ENCODE data around the gene HEG1. TPM values are rescaled to one million over a fixed set of nuclear protein-coding genes. Genes with fewer than 3 reads are reported as not detected.
A peak's percentile ranks its signal among the peaks of the same experiment; 100 is the strongest.

HEG1 gene
- total RNA-seq, 2 experiments from 2014 or later: 38.5 to 75.6 TPM

GRCh38 chr3:124974691-124975090 is 81.1 kb downstream of the HEG1 start:
- CTCF ChIA-PET: no interaction called here
- H3K4me3 Mint-ChIP-seq: no peak overlapping the region
- ATAC-seq (no peak), DNase-seq (no peak)
- no peak overlapping the region for H3K27ac Mint-ChIP-seq
- H3K36me3 Mint-ChIP-seq: peaks cover 46% of the 10 kb centered on the region
- no peaks in the 10 kb centered on the region for H3K27me3 Mint-ChIP-seq
- H3K4me1 Mint-ChIP-seq: peaks cover 26% of the 10 kb centered on the region
- H3K9me3 Mint-ChIP-seq (ENCODE audit: low read depth): no peaks in the 10 kb centered on the region

GRCh38 chr3:124973290-124973689 is 82.5 kb downstream of the HEG1 start:
- Mint-ChIP-seq H3K27ac (no peak overlapping the region), H3K9me3 (ENCODE audit: low read depth) (no peaks in the 10 kb centered on the region), H3K36me3 (peaks cover 47% of the 10 kb centered on the region), H3K4me1 (peaks cover 36% of the 10 kb centered on the region), H3K4me3 (no peak overlapping the region), H3K27me3 (no peaks in the 10 kb centered on the region)
- no peak for ATAC-seq
- CTCF ChIA-PET: no interaction called here
- no peak for DNase-seq

GRCh38 chr3:124972457-124972856 is 83.3 kb downstream of the HEG1 start:
- CTCF ChIA-PET: interaction anchor here (0.8 to 0.9 kb wide), 2 partner anchors 22 to 46 kb away, joined by 3 read pairs; no protein-coding TSS in a partner anchor
- no peaks in the 10 kb centered on the region for H3K9me3 Mint-ChIP-seq (ENCODE audit: low read depth)
- DNase-seq: no peak
- peaks cover 41% of the 10 kb centered on the region for H3K36me3 Mint-ChIP-seq
- peaks cover 36% of the 10 kb centered on the region for H3K4me1 Mint-ChIP-seq
- no peak for ATAC-seq
- H3K4me3 Mint-ChIP-seq: no peak overlapping the region
- H3K27ac Mint-ChIP-seq: no peak overlapping the region
- no peaks in the 10 kb centered on the region for H3K27me3 Mint-ChIP-seq

GRCh38 chr3:124969963-124970722 is 85.7 kb downstream of the HEG1 start:
- Mint-ChIP-seq H3K9me3 (ENCODE audit: low read depth) (no peaks in the 10 kb centered on the region), H3K27ac (no peak overlapping the region), H3K27me3 (no peaks in the 10 kb centered on the region), H3K4me1 (peaks cover 34% of the 10 kb centered on the region), H3K36me3 (peaks cover 26% of the 10 kb centered on the region), H3K4me3 (no peak overlapping the region)
- ATAC-seq (no peak), DNase-seq (no peak)
- CTCF ChIA-PET: no interaction called here

- no peaks in the 10 kb centered on the region for H3K27me3 Mint-ChIP-seq
- H3K4me1 Mint-ChIP-seq: peaks cover 29% of the 10 kb centered on the region
- ATAC-seq: no peak
- CTCF ChIA-PET: no interaction called here
- H3K4me3 Mint-ChIP-seq: no peak overlapping the region
- peak overlapping the region; percentile 3 for H3K27ac Mint-ChIP-seq
- no peak for DNase-seq
- no peaks in the 10 kb centered on the region for H3K9me3 Mint-ChIP-seq (ENCODE audit: low read depth)
- peaks cover 26% of the 10 kb centered on the region for H3K36me3 Mint-ChIP-seq
Measured at GRCh38 chr3:124969190-124969589, 86.6 kb downstream of the HEG1 start.

GRCh38 chr3:124967964-124968363 is 87.8 kb downstream of the HEG1 start:
- Mint-ChIP-seq H3K4me3 (no peak overlapping the region), H3K9me3 (ENCODE audit: low read depth) (no peaks in the 10 kb centered on the region), H3K4me1 (peaks cover 22% of the 10 kb centered on the region), H3K27ac (no peak overlapping the region), H3K36me3 (peaks cover 18% of the 10 kb centered on the region), H3K27me3 (no peaks in the 10 kb centered on the region)
- no peak for ATAC-seq
- DNase-seq: no peak
- CTCF ChIA-PET: interaction anchor here (0.6 kb wide), 1 partner anchor 221 kb away, joined by 3 read pairs; no protein-coding TSS in a partner anchor

GRCh38 chr3:124966521-124967445 is 89.0 kb downstream of the HEG1 start:
- peaks cover 5% of the 10 kb centered on the region for H3K27me3 Mint-ChIP-seq
- CTCF ChIA-PET: interaction anchor here (0.7 kb wide), 1 partner anchor 8 kb away, joined by 3 read pairs; no protein-coding TSS in a partner anchor
- H3K4me3 Mint-ChIP-seq: no peak overlapping the region
- DNase-seq (no peak), ATAC-seq (no peak)
- no peak overlapping the region for H3K27ac Mint-ChIP-seq
- no peaks in the 10 kb centered on the region for H3K9me3 Mint-ChIP-seq (ENCODE audit: low read depth)
- H3K4me1 Mint-ChIP-seq: peaks cover 22% of the 10 kb centered on the region
- H3K36me3 Mint-ChIP-seq: peaks cover 12% of the 10 kb centered on the region

- Mint-ChIP-seq H3K4me3 (no peak overlapping the region), H3K9me3 (ENCODE audit: low read depth) (no peaks in the 10 kb centered on the region), H3K4me1 (peaks cover 18% of the 10 kb centered on the region), H3K27ac (no peak overlapping the region), H3K36me3 (peaks cover 10% of the 10 kb centered on the region), H3K27me3 (peaks cover 6% of the 10 kb centered on the region)
- CTCF ChIA-PET: no interaction called here
- ATAC-seq (no peak), DNase-seq (no peak)
Measured at GRCh38 chr3:124965413-124965812, 90.4 kb downstream of the HEG1 start.

GRCh38 chr3:124964387-124964786 is 91.4 kb downstream of the HEG1 start:
- H3K36me3 Mint-ChIP-seq: peaks cover 3% of the 10 kb centered on the region

GRCh38 chr3:124963755-124964154 is 92.0 kb downstream of the HEG1 start:
- ATAC-seq (no peak), DNase-seq (no peak)
- no peak overlapping the region for H3K4me3 Mint-ChIP-seq

More at GRCh38 chr3:124964387-124964786, 91.4 kb downstream of the HEG1 start:
- DNase-seq: no peak
- H3K27me3 Mint-ChIP-seq: peaks cover 11% of the 10 kb centered on the region
- H3K4me3 Mint-ChIP-seq: no peak overlapping the region
- H3K4me1 Mint-ChIP-seq: peaks cover 9% of the 10 kb centered on the region
- no peak for ATAC-seq
- no peak overlapping the region for H3K27ac Mint-ChIP-seq
- CTCF ChIA-PET: no interaction called here
- H3K9me3 Mint-ChIP-seq (ENCODE audit: low read depth): no peaks in the 10 kb centered on the region

GRCh38 chr3:124962403-124962940 is 93.3 kb downstream of the HEG1 start:
- Mint-ChIP-seq H3K4me1 (peaks cover 2% of the 10 kb centered on the region), H3K4me3 (no peak overlapping the region), H3K27me3 (peaks cover 23% of the 10 kb centered on the region), H3K36me3 (no peaks in the 10 kb centered on the region), H3K9me3 (ENCODE audit: low read depth) (no peaks in the 10 kb centered on the region), H3K27ac (no peak overlapping the region)
- ATAC-seq (no peak), DNase-seq (no peak)
- CTCF ChIA-PET: no interaction called here

More at GRCh38 chr3:124963755-124964154, 92.0 kb downstream of the HEG1 start:
- H3K27ac Mint-ChIP-seq: no peak overlapping the region
- H3K4me1 Mint-ChIP-seq: peaks cover 3% of the 10 kb centered on the region
- H3K9me3 Mint-ChIP-seq (ENCODE audit: low read depth): no peaks in the 10 kb centered on the region
- CTCF ChIA-PET: no interaction called here
- peaks cover 16% of the 10 kb centered on the region for H3K27me3 Mint-ChIP-seq
- H3K36me3 Mint-ChIP-seq: no peaks in the 10 kb centered on the region

- no peaks in the 10 kb centered on the region for H3K9me3 Mint-ChIP-seq (ENCODE audit: low read depth)
- H3K4me3 Mint-ChIP-seq: no peak overlapping the region
- CTCF ChIA-PET: no interaction called here
- no peak overlapping the region for H3K27ac Mint-ChIP-seq
- DNase-seq (no peak), ATAC-seq (no peak)
- H3K4me1 Mint-ChIP-seq: no peaks in the 10 kb centered on the region
- peaks cover 23% of the 10 kb centered on the region for H3K27me3 Mint-ChIP-seq
- H3K36me3 Mint-ChIP-seq: no peaks in the 10 kb centered on the region
Measured at GRCh38 chr3:124960698-124961097, 95.1 kb downstream of the HEG1 start.

GRCh38 chr3:124960105-124960504 is 95.7 kb downstream of the HEG1 start:
- CTCF ChIA-PET: no interaction called here
- H3K4me3 Mint-ChIP-seq: no peak overlapping the region

More at GRCh38 chr3:124960105-124960504, 95.7 kb downstream of the HEG1 start:
- no peaks in the 10 kb centered on the region for H3K36me3 Mint-ChIP-seq
- H3K4me1 Mint-ChIP-seq: no peaks in the 10 kb centered on the region
- ATAC-seq: no peak
- no peaks in the 10 kb centered on the region for H3K9me3 Mint-ChIP-seq (ENCODE audit: low read depth)
- H3K27me3 Mint-ChIP-seq: peaks cover 23% of the 10 kb centered on the region
- DNase-seq: no peak
- H3K27ac Mint-ChIP-seq: no peak overlapping the region

All from activated CD8-positive, alpha-beta memory T cell treated with anti-CD3 and anti-CD28 coated beads, Interleukin-2, amount 10 ng/mL, durations not matched to agents 7 days and 5 days (primary cell).